Esophagus squamous epithelium (tissue), 5 donors: ENCODE data around the gene MAP7D2. TPM values are rescaled to one million over a fixed set of nuclear protein-coding genes. Genes with fewer than 3 reads are reported as not detected.

Experiments
- DNase-seq: peaks from one replicate; lab custom pipeline; 2025; lab: John Stamatoyannopoulos, UW
- H3K27ac ChIP-seq, 4 donors: fragments of 200-600 bp; sonication (generic); one replicate each; pipeline ENCODE4 v1.5.1; 2016 to 2019; ENCODE audit warnings: mild to moderate bottlenecking in 1 of 4
- H3K27me3 ChIP-seq, 4 donors: fragments of 200-600 bp; sonication (generic); 1 replicate in 3 of 4; 2 replicates in 1 of 4; pipeline versions ENCODE4 v1.5.1 to v1.6.0; 2017 to 2021; ENCODE audit warnings: antibody characterized with exemption in 1 of 4
- H3K36me3 ChIP-seq, 3 donors: fragments of 200-600 bp; sonication (generic); one replicate each; pipeline ENCODE4 v1.5.1; 2016 to 2019
- H3K4me1 ChIP-seq, 3 donors: fragments of 200-600 bp; sonication (generic); one replicate each; pipeline ENCODE4 v1.5.1; 2017 to 2019
- H3K4me3 ChIP-seq, 4 donors: fragments of 200-600 bp; sonication (generic); 1 replicate in 3 of 4; 2 replicates in 1 of 4; pipeline ENCODE4 v1.5.1; 2016 to 2019; ENCODE audit warnings: mild to moderate bottlenecking in 2 of 4, moderate library complexity in 1 of 4
- H3K9me3 ChIP-seq, 3 donors: fragments of 200-600 bp; sonication (generic); one replicate each; pipeline ENCODE4 v1.5.1; 2016 to 2019
- POLR2A ChIP-seq, 4 donors: fragments of 450-650 bp; IDR thresholded peaks; one replicate each; pipeline ENCODE4 v1.6.1; 2017; ENCODE audit warnings: antibody characterized with exemption in 4 of 4, mild to moderate bottlenecking in 4 of 4, moderate library complexity in 3 of 4
- WGBS, 2 donors: methylation state at CpG; one replicate each; pipeline ENCODE4 v1.1.5; 2018; 5-methylcytosine and 5-hydroxymethylcytosine counted together
- intact Hi-C: fragments of 100-400 bp; cut with DNase I; formaldehyde crosslinking; loops from one replicate; pipeline ENCODE4 v1.15.0; 2022
- total RNA-seq, 4 donors: library from RNA; depleted of rRNA; stranded (reverse); fragments of >200 nt; gene quantifications; one replicate each; pipeline ENCODE4 v1.1.0, GENCODE V29; 2016
- TF ChIP-seq, protein P1 (sequence below), 6 experiments: fragments of 450-650 bp in 4 of 6; fragments of 200-600 bp in 2 of 6; sonication (generic) in 2 of 6; IDR thresholded peaks; one replicate each; pipeline ENCODE4 v1.5.1; 2016 to 2019; ENCODE audit warnings: antibody characterized with exemption in 6 of 6, mild to moderate bottlenecking in 4 of 6, moderate library complexity in 4 of 6
- donor health status: DM: yes; HTN: yes; CAD: no.

MAP7D2 gene
- total RNA-seq, 4 donors from 2014 or later, result 0.09 to 0.75 (median 0.38) TPM; not detected in 1

DNA sequence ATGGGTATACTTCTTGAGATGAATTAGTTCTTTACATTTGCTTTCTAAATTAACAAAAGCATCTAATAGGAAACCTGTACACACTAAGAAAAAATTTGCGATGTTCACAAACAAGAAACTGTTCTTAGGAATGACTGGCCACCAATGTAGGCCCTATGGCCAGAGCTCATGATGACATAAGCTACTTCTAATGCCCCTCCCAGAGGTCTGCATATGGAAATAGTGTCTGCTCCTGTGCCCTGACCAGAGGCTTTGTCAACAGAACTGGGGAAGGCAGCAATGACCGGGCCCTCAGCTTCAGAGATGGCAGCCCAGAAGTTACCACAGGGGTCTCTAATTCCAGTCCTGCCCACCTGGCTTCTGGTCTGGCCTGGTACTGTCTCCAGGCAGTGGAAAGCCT, 110.8 kb downstream of the MAP7D2 start:
- TF ChIP-seq, protein P1, sequence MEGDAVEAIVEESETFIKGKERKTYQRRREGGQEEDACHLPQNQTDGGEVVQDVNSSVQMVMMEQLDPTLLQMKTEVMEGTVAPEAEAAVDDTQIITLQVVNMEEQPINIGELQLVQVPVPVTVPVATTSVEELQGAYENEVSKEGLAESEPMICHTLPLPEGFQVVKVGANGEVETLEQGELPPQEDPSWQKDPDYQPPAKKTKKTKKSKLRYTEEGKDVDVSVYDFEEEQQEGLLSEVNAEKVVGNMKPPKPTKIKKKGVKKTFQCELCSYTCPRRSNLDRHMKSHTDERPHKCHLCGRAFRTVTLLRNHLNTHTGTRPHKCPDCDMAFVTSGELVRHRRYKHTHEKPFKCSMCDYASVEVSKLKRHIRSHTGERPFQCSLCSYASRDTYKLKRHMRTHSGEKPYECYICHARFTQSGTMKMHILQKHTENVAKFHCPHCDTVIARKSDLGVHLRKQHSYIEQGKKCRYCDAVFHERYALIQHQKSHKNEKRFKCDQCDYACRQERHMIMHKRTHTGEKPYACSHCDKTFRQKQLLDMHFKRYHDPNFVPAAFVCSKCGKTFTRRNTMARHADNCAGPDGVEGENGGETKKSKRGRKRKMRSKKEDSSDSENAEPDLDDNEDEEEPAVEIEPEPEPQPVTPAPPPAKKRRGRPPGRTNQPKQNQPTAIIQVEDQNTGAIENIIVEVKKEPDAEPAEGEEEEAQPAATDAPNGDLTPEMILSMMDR (IDR thresholded peaks at IDR 0.05), result no peak
- TF ChIP-seq POLR2A (IDR thresholded peaks at IDR 0.05), result no peak
- H3K4me1 ChIP-seq, result no peaks in the 10 kb centered on the region
- no peaks in the 10 kb centered on the region for H3K27me3 ChIP-seq
- 36 to 100% methylated on average over 1 of the region's 2 CpGs for WGBS, 2 donors
- H3K9me3 ChIP-seq, result no peaks in the 10 kb centered on the region
- H3K27ac ChIP-seq, result no peak overlapping the region
- H3K36me3 ChIP-seq, result no peaks in the 10 kb centered on the region
- H3K4me3 ChIP-seq, result no peak overlapping the region
- DNase-seq, result no peak
- intact Hi-C loops, result no loop called here

DNA sequence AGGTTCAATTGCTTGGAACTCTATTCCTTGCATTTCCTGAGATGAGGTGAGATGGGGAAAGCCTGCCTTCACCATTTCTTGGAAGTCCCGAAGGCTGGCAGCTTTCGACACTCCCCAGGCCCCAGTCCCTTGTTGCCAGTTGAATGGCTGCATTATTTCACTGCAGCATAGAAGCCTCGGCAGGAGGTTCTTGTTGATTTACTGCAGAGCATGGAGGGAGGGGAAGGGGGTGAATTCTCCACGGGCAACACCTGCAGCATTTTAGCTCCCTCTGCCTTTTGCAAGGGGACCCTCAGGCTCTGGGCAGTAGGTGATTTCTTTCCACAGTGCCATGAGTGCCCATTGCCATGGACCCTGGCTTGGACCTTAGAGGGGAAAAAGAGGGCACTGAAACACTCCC, 115.1 kb downstream of the MAP7D2 start:
- TF ChIP-seq POLR2A (IDR thresholded peaks at IDR 0.05), result no peak
- TF ChIP-seq, protein P1 (IDR thresholded peaks at IDR 0.05), result no peak
- no peak for DNase-seq
- Histone ChIP-seq H3K4me3 (no peak overlapping the region), H3K27ac (no peak overlapping the region), H3K4me1 (no peaks in the 10 kb centered on the region), H3K36me3 (no peaks in the 10 kb centered on the region), H3K27me3 (no peaks in the 10 kb centered on the region), H3K9me3 (no peaks in the 10 kb centered on the region)
- intact Hi-C loops, result no loop called here
- 72 to 87% methylated on average over 2 of the region's 4 CpGs for WGBS, 2 donors

DNA sequence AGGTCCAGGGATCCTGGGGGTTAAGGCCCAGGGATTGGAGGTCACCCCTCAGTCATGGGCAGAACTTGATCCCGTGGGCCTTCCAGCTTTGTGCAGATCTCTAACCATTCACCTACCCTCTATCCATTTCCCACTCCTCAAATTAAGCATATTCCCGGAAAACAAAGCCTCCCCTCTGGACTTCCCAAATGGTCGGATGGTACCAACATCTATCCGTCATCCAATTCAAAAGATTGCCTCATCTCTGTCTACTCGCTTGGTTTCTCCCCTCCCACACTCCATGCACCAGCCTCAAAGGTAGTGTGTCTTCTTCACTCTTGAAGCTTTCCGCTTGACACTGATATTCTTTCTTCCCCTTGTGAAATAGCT, 125.4 kb downstream of the MAP7D2 start:
- TF ChIP-seq, protein P1 (IDR thresholded peaks at IDR 0.05), result no peak
- no peak for TF ChIP-seq POLR2A (IDR thresholded peaks at IDR 0.05)
- Histone ChIP-seq H3K9me3 (no peaks in the 10 kb centered on the region), H3K27ac (peak overlapping the region; percentile 64 to 94 (median 80)), H3K4me1 (peaks cover 0 to 11% (median 0%) of the 10 kb centered on the region in 3 donors), H3K4me3 (peak overlapping the region; percentile 66 to 80 (median 71)), H3K27me3 (no peaks in the 10 kb centered on the region), H3K36me3 (no peaks in the 10 kb centered on the region)
- DNase-seq, result no peak
- intact Hi-C loops, result no loop called here
- WGBS, 2 donors, result 37 to 63% methylated on average over 5 to 6 of the region's 6 CpGs

DNA sequence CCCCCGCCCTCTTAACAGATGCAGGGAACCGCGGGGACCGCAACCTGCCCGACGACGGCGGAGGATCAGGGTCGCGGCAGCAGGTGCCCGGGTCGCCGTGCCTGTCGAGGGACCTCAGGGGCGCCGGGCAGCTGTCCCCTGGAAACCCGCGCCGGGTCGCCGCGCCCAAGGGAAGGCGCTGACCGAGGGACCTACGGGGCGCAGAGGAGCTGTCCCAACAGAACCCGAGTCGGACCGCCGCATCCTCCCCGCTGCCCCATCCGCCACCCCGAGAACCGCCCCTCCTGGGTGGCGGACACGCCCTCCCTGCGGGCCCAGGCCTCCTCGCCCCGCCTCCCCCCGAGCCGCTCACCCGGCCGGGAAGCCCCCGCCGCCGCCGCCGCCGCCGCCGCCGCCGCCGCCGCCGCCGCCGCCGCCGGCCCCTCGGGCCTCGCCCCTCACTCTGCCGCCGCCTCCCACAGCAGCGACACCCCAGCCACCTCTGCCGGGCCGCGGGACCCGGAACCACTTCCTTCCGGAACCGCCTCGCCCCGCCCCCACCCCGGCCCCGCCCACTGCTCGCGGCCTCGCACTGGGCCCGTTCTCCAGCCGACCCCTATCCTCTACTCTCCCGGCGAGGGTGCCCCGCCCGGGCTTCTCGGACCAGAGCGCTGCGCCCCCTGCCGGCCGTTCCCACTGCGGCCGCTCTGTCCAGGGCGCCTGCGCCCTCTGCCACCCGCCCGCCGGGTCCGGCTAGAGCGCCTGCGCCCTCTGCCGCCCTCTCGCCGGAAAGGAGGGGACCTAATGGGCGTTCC, 126.0 kb downstream of the MAP7D2 start, which contains the start of gene BCLAF3:
Gene BCLAF3 (minus strand): TSS at position 506 of the 794 bp plus-strand sequence. CDS start 20,797 bp downstream, outside the sequence.
- H3K4me3 ChIP-seq, result peak within 1 kb of the TSS; percentile 66 to 80 (median 71)
- no peaks in the 10 kb centered on the region for H3K36me3 ChIP-seq
- peaks cover 0 to 11% (median 0%) of the 10 kb centered on the region in 3 donors for H3K4me1 ChIP-seq
- H3K27me3 ChIP-seq, result no peaks in the 10 kb centered on the region
- no CpG with 5 or more reads among the region's 103 CpGs for WGBS, 2 donors
- H3K9me3 ChIP-seq, result no peaks in the 10 kb centered on the region
- H3K27ac ChIP-seq, result peak within 1 kb of the TSS; percentile 77 to 94 (median 82)
- intact Hi-C loops, result no loop called here
- no peak for TF ChIP-seq POLR2A (IDR thresholded peaks at IDR 0.05)
- TF ChIP-seq, protein P1 (IDR thresholded peaks at IDR 0.05), result peak; percentile 71 to 90 (median 77)
- peak; percentile 46 for DNase-seq

DNA sequence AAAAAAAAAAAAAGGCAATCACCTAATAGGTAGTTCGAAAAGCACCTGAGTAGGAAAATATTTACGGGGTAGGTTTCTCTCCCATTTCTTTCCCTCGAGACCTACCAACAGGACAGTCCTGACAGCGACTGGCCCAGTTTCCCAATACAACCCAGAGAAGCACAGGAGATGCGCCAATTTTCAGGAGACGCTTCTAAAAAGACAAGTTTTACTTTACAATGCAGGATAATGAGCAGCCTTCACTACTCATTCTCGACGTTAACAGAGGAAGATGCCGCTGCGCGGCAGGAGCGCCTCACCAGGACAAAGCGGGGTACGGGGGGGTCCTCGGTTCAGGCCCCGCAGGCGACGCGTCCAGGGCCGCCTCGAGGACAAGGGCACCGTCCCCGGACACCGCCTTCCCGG, 126.6 kb downstream of the MAP7D2 start:
- no peak for DNase-seq
- Histone ChIP-seq H3K9me3 (no peaks in the 10 kb centered on the region), H3K27me3 (no peaks in the 10 kb centered on the region), H3K4me1 (peaks cover 0 to 11% (median 0%) of the 10 kb centered on the region in 3 donors), H3K4me3 (peak overlapping the region; percentile 66 to 80 (median 71)), H3K27ac (peak overlapping the region; percentile 77 to 94 (median 82)), H3K36me3 (no peaks in the 10 kb centered on the region)
- TF ChIP-seq, protein P1 (IDR thresholded peaks at IDR 0.05), result no peak
- no peak for TF ChIP-seq POLR2A (IDR thresholded peaks at IDR 0.05)
- 12 to 44% methylated on average over 3 to 14 of the region's 25 CpGs for WGBS, 2 donors
- intact Hi-C loops, result no loop called here
